ENCODE data around the gene DENND4C.

- TF ChIP-seq CTCF (IDR thresholded peaks at IDR 0.05; ENCODE audit: insufficient read depth, low read length, poor library complexity, severe bottlenecking) (no peak), EZH2phosphoT487 (conservative IDR thresholded peaks at IDR 0.05; ENCODE audit: low read length) (no peak)
These were observed 147.7 kb downstream of the DENND4C start for GRCh38 chr9:19378164-19378563.

Measured in SU-DHL-6 (cell line).